ENCODE measurements around the gene TRERF1.

DNA sequence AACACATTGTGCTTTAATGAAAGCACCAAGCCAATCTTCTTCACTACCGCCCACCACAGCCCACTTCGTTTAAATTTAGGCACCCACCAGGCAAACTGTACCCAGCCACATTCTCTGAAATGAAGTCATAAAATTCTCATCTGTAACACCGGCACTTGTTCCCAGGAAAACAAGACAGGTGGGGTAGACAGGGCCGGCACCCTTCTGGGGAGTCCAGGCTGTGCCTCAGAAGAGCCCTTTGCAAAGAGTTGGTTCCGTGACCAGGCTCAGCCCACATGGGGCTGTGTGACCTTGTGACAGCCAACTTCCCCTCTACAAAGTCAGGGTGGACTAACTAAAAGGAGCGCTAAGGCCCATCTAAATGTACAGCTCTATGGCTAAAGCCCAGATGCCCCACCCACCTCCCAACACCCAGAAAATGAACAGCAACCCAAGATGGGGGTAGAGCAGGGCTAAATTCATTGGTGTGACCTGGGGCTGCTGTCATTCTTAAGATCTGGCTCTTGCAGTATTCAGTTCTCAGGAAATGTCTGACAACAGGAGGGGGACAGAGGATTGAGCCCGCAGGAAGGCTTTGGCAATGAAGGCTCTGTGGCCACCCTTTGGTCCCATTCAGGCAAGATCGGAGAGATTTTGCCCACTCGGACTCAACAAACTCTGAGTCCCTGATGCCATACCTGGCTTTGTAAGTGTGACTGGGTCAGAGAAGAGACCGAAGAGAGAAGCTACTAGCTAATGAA is 56.7 kb downstream of the TRERF1 start:
- no peak for TF ChIP-seq CTCF (IDR thresholded peaks at IDR 0.05)
- no peak for TF ChIP-seq EP300 (IDR thresholded peaks at IDR 0.05)
- no peak for TF ChIP-seq POLR2A (IDR thresholded peaks at IDR 0.05)
- TF ChIP-seq POLR2AphosphoS5 (IDR thresholded peaks at IDR 0.05) = no peak

All from upper lobe of left lung (tissue), 4 donors.